Measurements from ENCODE around the gene PLCB1.
A peak's percentile ranks its signal among the peaks of the same experiment; 100 is the strongest.

The PLCB1 gene

GRCh38 chr20:8357703-8358102 lies 225.6 kb downstream of the PLCB1 start:
- H3K4me3 ChIP-seq (replicated peaks; ENCODE audit: low read depth, low read length): no peak overlapping the region
- no peak for TF ChIP-seq CTCF (IDR thresholded peaks at IDR 0.05; ENCODE audit: low read length, missing control alignments)
- no peak for DNase-seq (ENCODE audit: low read depth)

GRCh38 chr20:8360035-8360434 lies 228.0 kb downstream of the PLCB1 start:
- TF ChIP-seq CTCF (IDR thresholded peaks at IDR 0.05; ENCODE audit: low read length, missing control alignments): no peak
- no peak overlapping the region for H3K4me3 ChIP-seq (replicated peaks; ENCODE audit: low read depth, low read length)
- DNase-seq (ENCODE audit: low read depth): no peak

GRCh38 chr20:8361006-8361652 lies 229.1 kb downstream of the PLCB1 start:
- TF ChIP-seq CTCF (IDR thresholded peaks at IDR 0.05; ENCODE audit: low read length, missing control alignments): no peak
- no peak overlapping the region for H3K4me3 ChIP-seq (replicated peaks; ENCODE audit: low read depth, low read length)
- peak; percentile 45 for DNase-seq (ENCODE audit: low read depth)

- no peak for TF ChIP-seq CTCF (IDR thresholded peaks at IDR 0.05; ENCODE audit: low read length, missing control alignments)
- DNase-seq (ENCODE audit: low read depth): no peak
- no peak overlapping the region for H3K4me3 ChIP-seq (replicated peaks; ENCODE audit: low read depth, low read length)
These were observed 229.7 kb downstream of the PLCB1 start for GRCh38 chr20:8361779-8362178.

GRCh38 chr20:8362457-8362856 lies 230.4 kb downstream of the PLCB1 start:
- H3K4me3 ChIP-seq (replicated peaks; ENCODE audit: low read depth, low read length): no peak overlapping the region
- TF ChIP-seq CTCF (IDR thresholded peaks at IDR 0.05; ENCODE audit: low read length, missing control alignments): no peak
- no peak for DNase-seq (ENCODE audit: low read depth)

GRCh38 chr20:8363970-8364733 lies 232.1 kb downstream of the PLCB1 start:
- no peak for DNase-seq (ENCODE audit: low read depth)
- H3K4me3 ChIP-seq (replicated peaks; ENCODE audit: low read depth, low read length): no peak overlapping the region
- no peak for TF ChIP-seq CTCF (IDR thresholded peaks at IDR 0.05; ENCODE audit: low read length, missing control alignments)

GRCh38 chr20:8364734-8365078 lies 232.6 kb downstream of the PLCB1 start:
- no peak overlapping the region for H3K4me3 ChIP-seq (replicated peaks; ENCODE audit: low read depth, low read length)
- no peak for TF ChIP-seq CTCF (IDR thresholded peaks at IDR 0.05; ENCODE audit: low read length, missing control alignments)
- no peak for DNase-seq (ENCODE audit: low read depth)

Measured in fibroblast of pulmonary artery (primary cell).